Myocyte (in vitro differentiated cells): Measurements from ENCODE around the gene LYPD4. TPM values are rescaled to one million over a fixed set of nuclear protein-coding genes. Genes with fewer than 3 reads are reported as not detected.

ENCODE experiments used
- DNase-seq: peaks from one replicate; pipeline ENCODE4 v3.0.0-alpha.2; 2012; ENCODE audit warnings: low read depth
- total RNA-seq: library from RNA; depleted of rRNA; stranded (reverse); fragments of >200 nt; gene quantifications from 2 replicates; pipeline ENCODE4 v1.2.3, GENCODE V29; 2014

Gene LYPD4
- total RNA-seq, 1 donor from 2014 or later, result not detected

- no peak for DNase-seq
Observed at GRCh38 chr19:41853344-41853743, 8.9 kb upstream of the LYPD4 start.

GRCh38 chr19:41851456-41851855 lies 7.0 kb upstream of the LYPD4 start:
- DNase-seq, result no peak

- DNase-seq, result no peak
Observed at GRCh38 chr19:41850381-41850780, 5.9 kb upstream of the LYPD4 start.

- DNase-seq, result no peak
Observed at GRCh38 chr19:41849067-41849466, 4.6 kb upstream of the LYPD4 start.

GRCh38 chr19:41848666-41849065 lies 4.2 kb upstream of the LYPD4 start:
- DNase-seq, result no peak

GRCh38 chr19:41847351-41848105 lies 3.0 kb upstream of the LYPD4 start:
- no peak for DNase-seq

- no peak for DNase-seq
Observed at GRCh38 chr19:41845051-41845590, 638 bp upstream of the LYPD4 start.

- no peak for DNase-seq
Observed at GRCh38 chr19:41845001-41845050, 343 bp upstream of the LYPD4 start, which contains the start of gene DMRTC2. DMRTC2 (plus strand) TSS chr19:41845042; CDS start chr19:41847429, 2,387 bp downstream.

- no peak for DNase-seq
Observed at GRCh38 chr19:41843371-41843770, 1.1 kb downstream of the LYPD4 start.

- no peak for DNase-seq
Observed at GRCh38 chr19:41839211-41839610, 5.3 kb downstream of the LYPD4 start.

- no peak for DNase-seq
Observed at GRCh38 chr19:41837981-41838708, 6.3 kb downstream of the LYPD4 start.

- peak; percentile 15 for DNase-seq
Observed at GRCh38 chr19:41821003-41821735, 23.3 kb downstream of the LYPD4 start.

GRCh38 chr19:41816761-41817160 lies 27.7 kb downstream of the LYPD4 start:
- no peak for DNase-seq

GRCh38 chr19:41815301-41815700 lies 29.2 kb downstream of the LYPD4 start:
- DNase-seq, result no peak

GRCh38 chr19:41813911-41814310 lies 30.6 kb downstream of the LYPD4 start:
- no peak for DNase-seq

- DNase-seq, result no peak
Observed at GRCh38 chr19:41811981-41812380, 32.5 kb downstream of the LYPD4 start.

- DNase-seq, result no peak
Observed at GRCh38 chr19:41811036-41811435, 33.4 kb downstream of the LYPD4 start.

- DNase-seq, result no peak
Observed at GRCh38 chr19:41810301-41810700, 34.2 kb downstream of the LYPD4 start.

GRCh38 chr19:41808663-41809566 lies 35.6 kb downstream of the LYPD4 start:
- DNase-seq, result no peak

GRCh38 chr19:41807176-41807575 lies 37.3 kb downstream of the LYPD4 start:
- DNase-seq, result no peak

- no peak for DNase-seq
Observed at GRCh38 chr19:41804336-41804735, 40.1 kb downstream of the LYPD4 start.
